GM23338 (cell line): ENCODE data around the gene RIT2. TPM values are rescaled to one million over a fixed set of nuclear protein-coding genes. Genes with fewer than 3 reads are reported as not detected.

Experiments
- CREB1 ChIP-seq: fragments of 250-450 bp; sonication (Bioruptor Pico); IDR thresholded peaks from 2 replicates; pipeline ENCODE4 v1.5.0; 2020; ENCODE audit warnings: low read depth, mild to moderate bottlenecking, moderate library complexity
- ETS1 ChIP-seq: IDR thresholded peaks from 2 replicates; pipeline ENCODE4 v1.6.1; 2016; ENCODE audit warnings: antibody characterized with exemption
- EZH2 ChIP-seq: fragments of 200-600 bp; sonication (generic); IDR thresholded peaks from one replicate; pipeline ENCODE4 v1.8.0; 2017; ENCODE audit warnings: antibody characterized with exemption, mild to moderate bottlenecking, low read depth; ENCODE audit not compliant: unreplicated experiment
- EZH2phosphoT487 ChIP-seq: fragments of 200-600 bp; sonication (generic); IDR thresholded peaks from one replicate; pipeline ENCODE4 v1.8.1; 2018; ENCODE audit warnings: antibody characterized with exemption; ENCODE audit not compliant: unreplicated experiment
- JUNB ChIP-seq: IDR thresholded peaks from one replicate; pipeline ENCODE4 v1.6.1; 2016; ENCODE audit warnings: antibody characterized with exemption; ENCODE audit not compliant: unreplicated experiment
- NANOG ChIP-seq: IDR thresholded peaks from 2 replicates; pipeline ENCODE4 v1.6.1; 2016; ENCODE audit warnings: antibody characterized with exemption, borderline replicate concordance
- POLR2AphosphoS5 ChIP-seq: IDR thresholded peaks from 2 replicates; pipeline ENCODE4 v1.6.1; 2016; ENCODE audit warnings: antibody characterized with exemption, low read depth
- REST ChIP-seq: IDR thresholded peaks from one replicate; pipeline ENCODE4 v1.6.1; 2018; ENCODE audit warnings: antibody characterized with exemption; ENCODE audit not compliant: unreplicated experiment
- STAT1 ChIP-seq: IDR thresholded peaks from one replicate; pipeline ENCODE4 v1.6.1; 2016; ENCODE audit warnings: antibody characterized with exemption; ENCODE audit not compliant: unreplicated experiment
- ZNF114 ChIP-seq: fragments of 250-450 bp; sonication (Bioruptor Pico); IDR thresholded peaks from 2 replicates; pipeline ENCODE4 v1.5.0; 2020; ENCODE audit warnings: mild to moderate bottlenecking, moderate library complexity
- ZNF331 ChIP-seq: fragments of 250-450 bp; sonication (Bioruptor Pico); IDR thresholded peaks from 2 replicates; pipeline ENCODE4 v1.5.0; 2020; ENCODE audit warnings: low read depth, mild to moderate bottlenecking, moderate library complexity
- ZNF462 ChIP-seq: fragments of 250-450 bp; sonication (Bioruptor Pico); IDR thresholded peaks from 2 replicates; pipeline ENCODE4 v1.5.0; 2020; ENCODE audit warnings: mild to moderate bottlenecking, moderate library complexity
- polyA plus RNA-seq: library from polyadenylated mRNA; unstranded; fragments of >200 nt; fragmentation: Nextera tagmentation; extraction: Ambion mirVana; gene quantifications from 2 replicates; pipeline ENCODE4 v1.2.1, GENCODE V29; 2016
- total RNA-seq: library from RNA; depleted of rRNA; stranded (reverse); fragments of >200 nt; shearing (Covaris generic); gene quantifications from 2 replicates; pipeline ENCODE4 v1.2.3, GENCODE V29; 2014

The RIT2 gene
- total and polyA plus RNA-seq, 2 experiments from 2014 or later: 1.9 to 8.8 TPM

- TF ChIP-seq ZNF462 (no peak), ETS1 (no peak), CREB1 (CRISPR knock-in tag) (no peak), EZH2phosphoT487 (no peak), ZNF114 (CRISPR knock-in tag) (no peak), EZH2 (no peak), STAT1 (no peak), ZNF331 (CRISPR knock-in tag) (no peak), JUNB (no peak), REST (no peak), NANOG (no peak), POLR2AphosphoS5 (no peak)
These were observed 1.3 kb upstream of the RIT2 start (continued) for GRCh38 chr18:43116699-43117294.
